Measurements from ENCODE around the gene ERN1.

The ERN1 gene

DNA sequence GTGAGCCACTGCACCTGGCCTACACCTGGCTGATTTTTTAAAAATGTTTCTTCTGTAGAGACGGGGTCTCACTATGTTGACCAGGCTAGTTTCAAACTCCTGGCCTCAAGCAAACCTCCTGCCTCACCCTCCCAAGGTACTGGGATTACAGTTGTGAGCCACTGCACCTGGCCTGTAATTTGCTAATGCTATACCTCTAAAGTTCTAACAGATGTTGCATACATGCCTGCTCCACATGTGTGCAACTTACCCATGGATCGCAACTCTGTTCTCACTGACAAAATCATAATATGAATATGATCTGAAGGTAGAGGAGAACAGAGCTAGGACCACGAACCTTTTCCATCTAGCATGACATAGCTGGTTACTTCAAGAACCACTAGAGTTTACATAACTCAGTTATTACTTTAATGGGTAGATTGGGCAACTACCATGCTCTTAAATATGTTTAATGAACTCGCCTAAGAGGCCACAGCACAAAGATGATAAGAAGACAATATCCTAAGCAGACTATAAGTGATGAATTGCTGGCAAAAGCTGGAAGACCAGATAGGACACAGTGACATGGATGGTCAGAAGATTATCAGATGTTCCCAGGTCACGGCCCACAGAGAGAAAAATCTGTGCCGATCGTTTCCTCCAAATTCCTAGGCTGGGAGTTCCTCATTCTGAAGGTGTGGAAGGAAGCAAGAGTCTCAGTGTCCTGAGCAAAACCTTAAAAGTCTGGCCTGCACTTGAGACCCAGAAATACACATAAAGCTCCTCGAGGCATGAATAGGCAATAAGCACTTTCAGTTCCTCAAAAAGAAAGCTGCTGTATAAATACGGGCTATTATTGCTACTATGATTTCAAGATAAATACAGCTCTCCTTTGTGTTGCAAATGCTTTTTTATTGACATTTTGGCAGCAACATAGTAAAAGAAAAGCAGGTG lies 55.9 kb downstream of the ERN1 start:
- TF ChIP-seq, protein P1, sequence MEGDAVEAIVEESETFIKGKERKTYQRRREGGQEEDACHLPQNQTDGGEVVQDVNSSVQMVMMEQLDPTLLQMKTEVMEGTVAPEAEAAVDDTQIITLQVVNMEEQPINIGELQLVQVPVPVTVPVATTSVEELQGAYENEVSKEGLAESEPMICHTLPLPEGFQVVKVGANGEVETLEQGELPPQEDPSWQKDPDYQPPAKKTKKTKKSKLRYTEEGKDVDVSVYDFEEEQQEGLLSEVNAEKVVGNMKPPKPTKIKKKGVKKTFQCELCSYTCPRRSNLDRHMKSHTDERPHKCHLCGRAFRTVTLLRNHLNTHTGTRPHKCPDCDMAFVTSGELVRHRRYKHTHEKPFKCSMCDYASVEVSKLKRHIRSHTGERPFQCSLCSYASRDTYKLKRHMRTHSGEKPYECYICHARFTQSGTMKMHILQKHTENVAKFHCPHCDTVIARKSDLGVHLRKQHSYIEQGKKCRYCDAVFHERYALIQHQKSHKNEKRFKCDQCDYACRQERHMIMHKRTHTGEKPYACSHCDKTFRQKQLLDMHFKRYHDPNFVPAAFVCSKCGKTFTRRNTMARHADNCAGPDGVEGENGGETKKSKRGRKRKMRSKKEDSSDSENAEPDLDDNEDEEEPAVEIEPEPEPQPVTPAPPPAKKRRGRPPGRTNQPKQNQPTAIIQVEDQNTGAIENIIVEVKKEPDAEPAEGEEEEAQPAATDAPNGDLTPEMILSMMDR (IDR thresholded peaks at IDR 0.05; ENCODE audit: control insufficient read depth, insufficient read depth, low read depth, low read length, missing control alignments), result no peak
- no peak for DNase-seq (ENCODE audit: low read depth)
- no peak overlapping the region for H3K4me3 ChIP-seq (ENCODE audit: control insufficient read depth, low read depth, low read length)

- TF ChIP-seq, protein P1 (IDR thresholded peaks at IDR 0.05; ENCODE audit: control insufficient read depth, insufficient read depth, low read depth, low read length, missing control alignments), result no peak
- no peak for DNase-seq (ENCODE audit: low read depth)
- H3K4me3 ChIP-seq (ENCODE audit: control insufficient read depth, low read depth, low read length), result no peak overlapping the region
Observed at GRCh38 chr17:64071111-64071510, 58.8 kb downstream of the ERN1 start.

DNA sequence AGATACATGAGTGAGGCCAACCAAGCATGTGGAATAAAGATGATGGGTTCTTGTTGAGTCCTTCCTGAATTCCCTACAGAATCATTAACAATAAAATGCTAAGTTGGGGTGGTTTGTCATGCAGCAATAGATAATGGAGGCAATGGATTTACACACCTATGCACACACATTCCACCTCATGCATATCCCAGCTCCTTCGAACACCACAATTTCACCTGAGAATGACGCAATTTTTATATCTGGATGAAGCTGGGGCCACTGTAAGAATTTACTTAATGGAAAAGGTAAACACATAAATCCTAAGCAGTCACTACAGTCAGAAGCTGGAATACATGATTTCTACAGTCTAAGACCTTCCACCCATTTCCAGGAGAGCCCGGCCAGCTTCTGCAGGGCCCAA lies 59.7 kb downstream of the ERN1 start:
- H3K4me3 ChIP-seq (ENCODE audit: control insufficient read depth, low read depth, low read length), result no peak overlapping the region
- DNase-seq (ENCODE audit: low read depth), result no peak
- TF ChIP-seq, protein P1 (IDR thresholded peaks at IDR 0.05; ENCODE audit: control insufficient read depth, insufficient read depth, low read depth, low read length, missing control alignments), result no peak

- no peak overlapping the region for H3K4me3 ChIP-seq (ENCODE audit: control insufficient read depth, low read depth, low read length)
- DNase-seq (ENCODE audit: low read depth), result no peak
- TF ChIP-seq, protein P1 (IDR thresholded peaks at IDR 0.05; ENCODE audit: control insufficient read depth, insufficient read depth, low read depth, low read length, missing control alignments), result no peak
Observed at GRCh38 chr17:64069143-64069542, 60.8 kb downstream of the ERN1 start.

GRCh38 chr17:64067657-64068056 lies 62.3 kb downstream of the ERN1 start:
- TF ChIP-seq, protein P1 (IDR thresholded peaks at IDR 0.05; ENCODE audit: control insufficient read depth, insufficient read depth, low read depth, low read length, missing control alignments), result no peak
- H3K4me3 ChIP-seq (ENCODE audit: control insufficient read depth, low read depth, low read length), result no peak overlapping the region
- no peak for DNase-seq (ENCODE audit: low read depth)

DNA sequence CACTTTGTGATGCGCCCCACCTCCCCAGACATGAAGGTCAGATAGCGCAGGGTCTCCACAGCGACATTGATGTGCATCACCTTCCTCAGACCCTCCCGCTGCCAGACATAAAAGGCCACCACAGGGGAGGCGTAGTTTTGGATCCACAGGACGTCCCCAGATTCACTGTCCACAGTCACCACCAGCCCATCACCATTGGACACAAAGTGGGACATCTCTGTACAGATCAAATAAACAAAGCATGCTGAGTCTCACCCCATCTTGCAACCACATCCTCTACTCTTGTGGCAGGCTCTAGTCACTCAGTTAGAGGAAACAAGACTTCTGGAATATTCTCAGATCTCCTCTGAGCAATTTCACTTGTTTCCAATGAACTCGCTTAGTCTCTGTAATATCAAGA lies 63.2 kb downstream of the ERN1 start:
- TF ChIP-seq, protein P1 (IDR thresholded peaks at IDR 0.05; ENCODE audit: control insufficient read depth, insufficient read depth, low read depth, low read length, missing control alignments), result no peak
- H3K4me3 ChIP-seq (ENCODE audit: control insufficient read depth, low read depth, low read length), result no peak overlapping the region
- DNase-seq (ENCODE audit: low read depth), result no peak
